AG04449 (cell line): ENCODE results near the gene SDHB.

Experiments
- CTCF ChIA-PET: fragments of 350-600 bp; formaldehyde crosslinking; extraction: SDS; loops from one replicate; lab custom pipeline; 2021; ENCODE audit warnings: antibody characterized with exemption; lab: Yijun Ruan, JAX
- POLR2A ChIA-PET: fragments of 400-600, 350-600 bp; formaldehyde crosslinking; extraction: SDS; loops from one replicate; lab custom pipeline; 2020; ENCODE audit warnings: antibody characterized with exemption, inconsistent platforms; lab: Yijun Ruan, JAX
- DNase-seq: peaks from one replicate; pipeline ENCODE4 v3.0.0-alpha.2; 2010; ENCODE audit warnings: low read depth, low spot score
- H3K4me3 ChIP-seq: 2 replicates; pipeline ENCODE4 v1.5.1; 2011; ENCODE audit warnings: low read depth, mild to moderate bottlenecking, control low read depth, low read length
- CTCF ChIP-seq: IDR thresholded peaks from one replicate; pipeline ENCODE4 v1.5.1; 2011; ENCODE audit warnings: mild to moderate bottlenecking, moderate library complexity, low read length, control low read depth, inconsistent platforms; ENCODE audit not compliant: insufficient read depth; ENCODE audit errors: missing control alignments

Gene SDHB

GRCh38 chr1:16976966-16977365 is 76.9 kb downstream of the SDHB start:
- DNase-seq, result no peak
- no peak for TF ChIP-seq CTCF
- CTCF ChIA-PET, result interaction anchor here (2.8 kb wide), 1 partner anchor 17 kb away, joined by 13 read pairs; no protein-coding TSS in a partner anchor
- H3K4me3 ChIP-seq, result no peak overlapping the region
- POLR2A ChIA-PET, result no interaction called here

GRCh38 chr1:16975838-16976237 is 78.0 kb downstream of the SDHB start:
- CTCF ChIA-PET, result interaction anchor here (2.8 kb wide), 1 partner anchor 15 kb away, joined by 13 read pairs; no protein-coding TSS in a partner anchor
- no peak for DNase-seq
- POLR2A ChIA-PET, result no interaction called here
- no peak overlapping the region for H3K4me3 ChIP-seq
- TF ChIP-seq CTCF, result no peak

GRCh38 chr1:16975211-16975610 is 78.6 kb downstream of the SDHB start:
- TF ChIP-seq CTCF, result no peak
- POLR2A ChIA-PET, result no interaction called here
- CTCF ChIA-PET, result interaction anchor here (1.0 to 2.8 kb wide), 3 partner anchors 15 to 71 kb away, joined by 3 to 13 read pairs (median 3); no protein-coding TSS in a partner anchor
- no peak overlapping the region for H3K4me3 ChIP-seq
- DNase-seq, result no peak

GRCh38 chr1:16973215-16973614 is 80.6 kb downstream of the SDHB start:
- no peak for TF ChIP-seq CTCF
- no peak for DNase-seq
- H3K4me3 ChIP-seq, result no peak overlapping the region
- ChIA-PET POLR2A (no interaction called here), CTCF (interaction anchor here (1.2 to 1.5 kb wide), 2 partner anchors 9 to 73 kb away, joined by 5 read pairs; no protein-coding TSS in a partner anchor)

GRCh38 chr1:16972189-16972895 is 81.5 kb downstream of the SDHB start:
- ChIA-PET CTCF (interaction anchor here (1.2 to 1.5 kb wide), 3 partner anchors 9 to 74 kb away, joined by 3 to 5 read pairs (median 5); no protein-coding TSS in a partner anchor), POLR2A (interaction anchor here (0.6 to 1.0 kb wide), 2 partner anchors 8 to 10 kb away, joined by 3 read pairs; partner anchors contain the start of gene MFAP2)
- no peak for TF ChIP-seq CTCF
- H3K4me3 ChIP-seq, result no peak overlapping the region
- DNase-seq, result no peak
